Trophoblast cell (in vitro differentiated cells and primary cell): ENCODE results near the gene PPP2R5D. TPM values are rescaled to one million over a fixed set of nuclear protein-coding genes. Genes with fewer than 3 reads are reported as not detected.

Experiments
- DNase-seq, 2 donors: peaks; one replicate each; pipeline ENCODE4 v3.0.0-alpha.2; 2016
- H2AFZ ChIP-seq: 2 replicates; pipeline ENCODE4 v1.6.1; 2013; ENCODE audit warnings: low read length, moderate library complexity, mild to moderate bottlenecking; ENCODE audit not compliant: insufficient read depth, poor library complexity
- H2AK5ac ChIP-seq: 2 replicates; pipeline ENCODE4 v1.6.1; 2013; ENCODE audit warnings: mild to moderate bottlenecking, low read length
- H2BK120ac ChIP-seq: 2 replicates; pipeline ENCODE4 v1.6.1; 2013; ENCODE audit warnings: low read length, mild to moderate bottlenecking, moderate library complexity; ENCODE audit not compliant: insufficient read depth, poor library complexity
- H2BK12ac ChIP-seq: 2 replicates; pipeline ENCODE4 v1.6.1; 2013; ENCODE audit warnings: mild to moderate bottlenecking, low read length, moderate library complexity
- H2BK5ac ChIP-seq: 2 replicates; pipeline ENCODE4 v1.6.1; 2013; ENCODE audit warnings: low read length, low read depth, moderate library complexity, mild to moderate bottlenecking; ENCODE audit not compliant: poor library complexity
- H3K14ac ChIP-seq: 2 replicates; pipeline ENCODE4 v1.6.1; 2013; ENCODE audit warnings: mild to moderate bottlenecking, low read length
- H3K18ac ChIP-seq: 2 replicates; pipeline ENCODE4 v1.6.1; 2013; ENCODE audit warnings: mild to moderate bottlenecking, low read length
- H3K23ac ChIP-seq: 2 replicates; pipeline ENCODE4 v1.6.1; 2013; ENCODE audit warnings: low read length
- H3K27ac ChIP-seq: 2 replicates; pipeline ENCODE4 v1.5.1; 2013; ENCODE audit warnings: low read depth, mild to moderate bottlenecking, inconsistent platforms, low read length, moderate library complexity
- H3K27me3 ChIP-seq: 2 replicates; pipeline ENCODE4 v1.6.1; 2013; ENCODE audit warnings: inconsistent platforms, mild to moderate bottlenecking, low read length, moderate library complexity; ENCODE audit not compliant: insufficient read depth
- H3K36me3 ChIP-seq, 2 experiments: 1 replicate in 1 of 2; 2 replicates in 1 of 2; pipeline ENCODE4 v1.6.1; 2013; ENCODE audit warnings: low read length in 2 of 2, mild to moderate bottlenecking in 2 of 2, moderate library complexity in 1 of 2; ENCODE audit not compliant: insufficient read depth in 2 of 2, control insufficient read depth in 1 of 2
- H3K4ac ChIP-seq: 2 replicates; pipeline ENCODE4 v1.6.1; 2013; ENCODE audit warnings: low read depth, mild to moderate bottlenecking, low read length, moderate library complexity
- H3K4me1 ChIP-seq, 2 experiments: 1 replicate in 1 of 2; 2 replicates in 1 of 2; pipeline ENCODE4 v1.6.1; 2013; ENCODE audit warnings: low read length in 2 of 2, mild to moderate bottlenecking in 2 of 2, moderate library complexity in 1 of 2; ENCODE audit not compliant: insufficient read depth in 2 of 2, control insufficient read depth in 1 of 2
- H3K4me2 ChIP-seq: 2 replicates; pipeline ENCODE4 v1.6.1; 2013; ENCODE audit warnings: inconsistent platforms, mild to moderate bottlenecking, low read length, moderate library complexity
- H3K4me3 ChIP-seq: 2 replicates; pipeline ENCODE4 v1.5.1; 2013; ENCODE audit warnings: mild to moderate bottlenecking, low read depth, low read length, inconsistent platforms
- H3K79me1 ChIP-seq: one replicate; pipeline ENCODE4 v1.6.1; 2013; ENCODE audit warnings: low read length
- H3K79me2 ChIP-seq: 2 replicates; pipeline ENCODE4 v1.6.1; 2013; ENCODE audit warnings: low read length, mild to moderate bottlenecking; ENCODE audit not compliant: control insufficient read depth, insufficient read depth, poor library complexity
- H3K9ac ChIP-seq: 2 replicates; pipeline ENCODE4 v1.6.1; 2013; ENCODE audit warnings: mild to moderate bottlenecking, low read length
- H3K9me3 ChIP-seq: 2 replicates; pipeline ENCODE4 v1.6.1; 2013; ENCODE audit warnings: low read depth, mild to moderate bottlenecking, control low read depth, inconsistent platforms, low read length; ENCODE audit not compliant: insufficient read depth
- H4K12ac ChIP-seq: 2 replicates; pipeline ENCODE4 v1.6.1; 2013; ENCODE audit warnings: low read depth, mild to moderate bottlenecking, low read length, moderate library complexity
- H4K8ac ChIP-seq: 2 replicates; pipeline ENCODE4 v1.6.1; 2013; ENCODE audit warnings: low read depth, mild to moderate bottlenecking, low read length, moderate library complexity
- H4K91ac ChIP-seq: one replicate; pipeline ENCODE4 v1.6.1; 2013; ENCODE audit warnings: low read depth, mild to moderate bottlenecking, low read length, moderate library complexity
- WGBS: extraction: QIAGEN DNeasy Blood & Tissue Kit; methylation state at CpG from one replicate; pipeline ENCODE4 v1.1.7; 2013; ENCODE audit warnings: missing lambda C conversion rate; ENCODE audit not compliant: insufficient read length, insufficient coverage; ENCODE audit errors: extremely low coverage; 5-methylcytosine and 5-hydroxymethylcytosine counted together
- polyA plus RNA-seq: library from polyadenylated mRNA; stranded (reverse); fragments of 200-250 nt; gene quantifications from 2 replicates; pipeline ENCODE4 v1.2.3, GENCODE V29; 2013

The PPP2R5D gene
- polyA plus RNA-seq: 40.2 and 41.3 TPM in 2 replicates

DNA sequence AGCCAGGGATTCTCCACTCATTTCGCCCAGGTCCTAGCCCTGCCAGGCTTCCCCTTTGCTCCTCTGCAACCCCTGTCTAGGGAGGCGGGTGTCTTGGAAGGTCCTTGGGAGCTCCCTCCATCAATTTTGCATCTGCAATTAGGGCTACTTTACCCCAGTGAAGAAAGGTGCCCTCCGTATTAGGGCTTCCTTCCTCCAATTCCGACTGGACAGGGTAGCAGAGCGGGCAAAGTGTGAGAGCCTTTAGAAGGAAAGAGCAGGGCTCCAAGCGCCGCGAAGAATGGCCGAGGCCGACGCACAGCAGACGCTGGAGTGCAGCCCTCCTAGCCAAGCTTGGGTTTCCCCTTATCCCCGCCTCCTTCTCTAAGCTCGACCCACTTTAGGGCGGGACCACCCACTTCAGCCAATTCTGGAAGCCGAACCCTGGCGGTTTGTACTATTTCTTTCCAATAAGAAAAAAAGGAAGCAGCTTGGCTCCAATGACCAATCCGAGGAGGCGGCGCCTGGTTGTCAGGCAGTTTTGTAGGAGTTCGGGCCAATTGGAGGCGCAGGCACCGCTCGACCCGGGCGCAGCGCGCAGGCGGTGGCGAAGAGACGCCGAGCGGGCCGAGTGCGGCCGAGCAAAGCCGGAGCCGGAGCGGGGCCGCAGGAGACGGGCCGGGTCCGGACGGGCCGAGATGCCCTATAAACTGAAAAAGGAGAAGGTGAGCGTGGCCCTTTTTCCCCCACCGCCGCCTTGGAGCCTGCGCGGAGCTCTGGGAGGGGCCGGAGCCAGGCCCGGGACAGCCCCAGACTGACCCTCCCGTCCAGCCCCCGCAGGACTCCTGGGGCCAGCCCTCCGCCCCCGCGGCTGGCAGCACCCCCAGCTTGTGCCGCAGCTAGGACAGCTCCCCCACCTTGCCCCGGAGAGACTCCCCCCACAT lies at the start of gene PPP2R5D:
TSS of gene PPP2R5D (plus strand) at position 570 of the 923 bp plus-strand sequence. CDS start at position 678, 108 bp downstream.
- H3K9ac ChIP-seq: peak within 1 kb of the TSS; percentile 94
- H3K14ac ChIP-seq: peak within 1 kb of the TSS; percentile 95
- peak within 1 kb of the TSS; percentile 0 for H2AK5ac ChIP-seq
- H2BK5ac ChIP-seq: peak within 1 kb of the TSS; percentile 20
- H3K4ac ChIP-seq: peak within 1 kb of the TSS; percentile 70
- H3K23ac ChIP-seq: no peak within 1 kb of the TSS
- H3K9me3 ChIP-seq: no peaks in the 10 kb centered on the region
- peak within 1 kb of the TSS; percentile 66 for H4K12ac ChIP-seq
- peak within 1 kb of the TSS; percentile 91 for H3K4me3 ChIP-seq
- H4K8ac ChIP-seq: peak within 1 kb of the TSS; percentile 86
- peaks cover 5% of the 10 kb centered on the region for H3K79me2 ChIP-seq
- DNase-seq: peak; percentile 99
- peak within 1 kb of the TSS; percentile 84 for H3K18ac ChIP-seq
- no peak within 1 kb of the TSS for H2BK12ac ChIP-seq
- H2BK120ac ChIP-seq: peak within 1 kb of the TSS; percentile 40
- H3K79me1 ChIP-seq: peaks cover 8% of the 10 kb centered on the region
- peaks cover 3 to 5% of the 10 kb centered on the region in 2 experiments for H3K36me3 ChIP-seq
- H4K91ac ChIP-seq: peak within 1 kb of the TSS; percentile 89
- H2AFZ ChIP-seq: peak within 1 kb of the TSS; percentile 89
- peaks cover 8 to 10% of the 10 kb centered on the region in 2 experiments for H3K4me1 ChIP-seq
- H3K27me3 ChIP-seq: no peaks in the 10 kb centered on the region
- H3K4me2 ChIP-seq: peak within 1 kb of the TSS; percentile 96
- WGBS: no CpG with 5 or more reads among the region's 59 CpGs
- peak within 1 kb of the TSS; percentile 32 for H3K27ac ChIP-seq

DNA sequence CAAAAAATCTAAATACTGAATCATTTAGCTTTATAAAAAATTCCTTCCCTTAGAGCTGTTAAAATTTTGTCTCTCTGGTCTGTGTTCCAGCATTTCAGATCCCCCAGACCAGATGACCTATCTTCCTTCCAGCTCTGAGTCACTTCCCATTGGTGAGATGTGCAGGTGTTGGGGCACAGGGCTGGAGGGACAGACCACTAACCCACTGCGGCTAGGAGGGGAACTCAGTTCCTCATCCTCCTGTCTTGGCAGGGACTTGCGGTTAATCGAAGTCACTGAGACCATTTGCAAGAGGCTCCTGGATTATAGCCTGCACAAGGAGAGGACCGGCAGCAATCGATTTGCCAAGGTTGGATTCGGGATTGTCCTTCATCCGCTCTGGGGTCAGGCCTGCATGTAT lies 49.0 kb upstream of the PPP2R5D start:
- Histone ChIP-seq H2AK5ac (no peak overlapping the region), H3K4ac (no peak overlapping the region), H3K4me1 (peaks cover 0 to 3% of the 10 kb centered on the region in 2 experiments), H4K91ac (no peak overlapping the region), H3K27ac (no peak overlapping the region), H3K27me3 (no peaks in the 10 kb centered on the region), H2BK120ac (no peak overlapping the region), H3K4me3 (peak overlapping the region; percentile 43), H4K12ac (no peak overlapping the region), H3K36me3 (peaks cover 44 to 45% of the 10 kb centered on the region in 2 experiments), H3K18ac (no peak overlapping the region), H2BK12ac (no peak overlapping the region), H2BK5ac (no peak overlapping the region), H3K4me2 (no peak overlapping the region), H2AFZ (no peak overlapping the region), H3K79me2 (no peaks in the 10 kb centered on the region), H3K14ac (no peak overlapping the region), H4K8ac (no peak overlapping the region), H3K9ac (no peak overlapping the region), H3K9me3 (peaks cover 2% of the 10 kb centered on the region), H3K79me1 (peaks cover under 1% of the 10 kb centered on the region), H3K23ac (no peak overlapping the region)
- no peak for DNase-seq
- WGBS: no CpG with 5 or more reads among the region's 7 CpGs

DNA sequence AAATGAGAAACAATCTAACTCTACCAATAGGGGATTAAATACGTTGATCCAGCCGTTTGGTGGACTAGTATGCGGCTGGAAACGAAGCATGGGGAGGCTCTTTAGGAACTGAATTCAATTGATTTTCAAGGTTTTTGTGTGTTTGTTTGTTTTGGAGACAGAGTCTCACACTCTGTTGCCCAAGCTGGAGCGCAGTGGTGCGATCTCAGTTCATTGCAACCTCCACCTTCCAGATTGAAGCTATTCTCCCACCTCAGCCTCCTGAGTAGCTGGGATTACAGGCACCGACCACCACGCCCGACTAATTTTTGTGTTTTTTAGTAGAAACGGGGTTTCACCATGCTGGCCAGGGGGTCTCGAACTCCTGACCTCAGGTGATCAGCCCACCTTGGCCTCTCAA lies 48.0 kb upstream of the PPP2R5D start:
- H4K12ac ChIP-seq: no peak overlapping the region
- no peak overlapping the region for H2AFZ ChIP-seq
- H3K4me3 ChIP-seq: no peak overlapping the region
- no peak overlapping the region for H4K91ac ChIP-seq
- no peak overlapping the region for H2BK120ac ChIP-seq
- no peak overlapping the region for H3K9ac ChIP-seq
- no peak overlapping the region for H2BK12ac ChIP-seq
- no peaks in the 10 kb centered on the region for H3K79me2 ChIP-seq
- H3K9me3 ChIP-seq: peaks cover 2% of the 10 kb centered on the region
- WGBS: no CpG with 5 or more reads among the region's 11 CpGs
- no peak overlapping the region for H4K8ac ChIP-seq
- H2AK5ac ChIP-seq: no peak overlapping the region
- no peak overlapping the region for H2BK5ac ChIP-seq
- H3K27me3 ChIP-seq: no peaks in the 10 kb centered on the region
- no peak for DNase-seq
- no peak overlapping the region for H3K23ac ChIP-seq
- H3K36me3 ChIP-seq: peaks cover 47 to 50% of the 10 kb centered on the region in 2 experiments
- no peak overlapping the region for H3K27ac ChIP-seq
- no peak overlapping the region for H3K14ac ChIP-seq
- H3K18ac ChIP-seq: no peak overlapping the region
- H3K4me1 ChIP-seq: no peaks in the 10 kb centered on the region
- H3K4me2 ChIP-seq: no peak overlapping the region
- H3K79me1 ChIP-seq: no peaks in the 10 kb centered on the region
- H3K4ac ChIP-seq: no peak overlapping the region

DNA sequence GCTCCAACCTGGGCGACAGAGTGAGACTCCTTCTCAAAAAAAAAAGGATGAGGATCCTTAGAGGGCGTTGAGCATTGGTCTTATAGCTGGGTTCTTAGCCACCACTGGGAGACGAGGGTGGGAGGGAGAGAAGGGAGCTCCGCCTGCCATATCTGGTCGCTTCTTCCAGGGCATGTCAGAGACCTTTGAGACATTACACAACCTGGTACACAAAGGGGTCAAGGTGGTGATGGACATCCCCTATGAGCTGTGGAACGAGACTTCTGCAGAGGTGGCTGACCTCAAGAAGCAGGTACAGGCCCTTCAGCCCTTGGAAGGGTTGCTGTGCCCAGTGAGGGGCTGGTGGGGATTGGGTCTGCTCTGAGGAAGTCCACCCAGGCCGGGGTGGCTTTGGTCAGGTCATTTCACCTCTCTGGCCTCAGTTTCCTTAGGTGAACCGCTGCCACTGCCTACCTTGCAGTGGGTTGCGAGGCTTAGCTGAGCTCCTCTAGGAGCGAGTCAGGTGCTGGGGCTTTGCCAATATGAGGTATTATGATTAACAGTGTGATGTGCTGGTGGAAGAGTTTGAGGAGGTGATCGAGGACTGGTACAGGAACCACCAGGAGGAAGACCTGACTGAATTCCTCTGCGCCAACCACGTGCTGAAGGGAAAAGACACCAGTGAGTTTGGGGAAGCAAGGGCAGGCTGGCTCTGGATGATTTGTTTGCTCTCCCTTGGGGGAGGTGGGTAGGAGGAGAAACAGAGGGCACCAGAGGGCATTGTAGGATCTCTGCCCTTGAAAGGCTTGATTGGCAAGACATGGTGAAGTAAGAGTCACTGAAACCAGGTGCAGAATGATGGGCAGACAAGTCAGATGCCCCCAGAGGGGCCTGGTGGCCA lies 46.6 kb upstream of the PPP2R5D start:
- Histone ChIP-seq H3K79me1 (no peaks in the 10 kb centered on the region), H2BK12ac (no peak overlapping the region), H3K4me3 (no peak overlapping the region), H2BK5ac (no peak overlapping the region), H3K14ac (no peak overlapping the region), H3K18ac (no peak overlapping the region), H3K27me3 (no peaks in the 10 kb centered on the region), H4K12ac (no peak overlapping the region), H2AFZ (no peak overlapping the region), H2AK5ac (no peak overlapping the region), H3K9ac (no peak overlapping the region), H2BK120ac (no peak overlapping the region), H3K23ac (no peak overlapping the region), H3K4me1 (no peaks in the 10 kb centered on the region), H3K79me2 (no peaks in the 10 kb centered on the region), H4K91ac (no peak overlapping the region), H4K8ac (no peak overlapping the region), H3K4me2 (no peak overlapping the region), H3K36me3 (peaks cover 44 to 50% of the 10 kb centered on the region in 2 experiments), H3K27ac (no peak overlapping the region), H3K4ac (no peak overlapping the region), H3K9me3 (peaks cover 2% of the 10 kb centered on the region)
- no CpG with 5 or more reads among the region's 13 CpGs for WGBS
- no peak for DNase-seq
